GM10248 (cell line): Measurements from ENCODE around the gene GPR137B.
"Not testable (repeated sequence)": the region's sequence is repeated elsewhere in the genome, so short reads cannot be mapped to it uniquely, and the experiment has no call there.

Experiments
- CTCF ChIA-PET: fragments of 300-600 bp; sonication (Branson Sonifier 250); formaldehyde crosslinking; extraction: SDS; loops from one replicate; lab custom pipeline; 2021; ENCODE audit warnings: antibody characterized with exemption; lab: Yijun Ruan, JAX
- POLR2A ChIA-PET: fragments of 350-650 bp; sonication (Branson Sonifier 250); formaldehyde crosslinking; extraction: SDS; loops from one replicate; lab custom pipeline; 2020; ENCODE audit warnings: antibody characterized with exemption; lab: Yijun Ruan, JAX
- DNase-seq: peaks from one replicate; pipeline ENCODE4 v3.0.0; 2012; ENCODE audit errors: extremely low spot score
- CTCF ChIP-seq: IDR thresholded peaks from 2 replicates; pipeline ENCODE4 v1.5.1; 2012; ENCODE audit warnings: mild to moderate bottlenecking, low read depth; ENCODE audit errors: extremely low read depth, missing control alignments, control extremely low read depth

Gene GPR137B

GRCh38 chr1:236155841-236156503, 13.6 kb downstream of the GPR137B start:
- POLR2A ChIA-PET = interaction anchor here (0.8 to 1.4 kb wide), 4 partner anchors 9 to 126 kb away, joined by 3 to 9 read pairs (median 4); partner anchors contain the start of gene ERO1B
- CTCF ChIA-PET = interaction anchor here (1.1 to 3.7 kb wide), 6 partner anchors 8 to 47 kb away, joined by 4 to 15 read pairs (median 4); partner anchors contain the start of gene GPR137B
- DNase-seq = no peak
- no peak for TF ChIP-seq CTCF

- CTCF ChIA-PET = interaction anchor here (0.9 to 3.7 kb wide), 6 partner anchors 9 to 48 kb away, joined by 3 to 15 read pairs (median 4); partner anchors contain the start of gene GPR137B
- POLR2A ChIA-PET = interaction anchor here (0.5 to 1.4 kb wide), 5 partner anchors 10 to 125 kb away, joined by 3 to 9 read pairs (median 3); partner anchors contain the start of genes ERO1B and GPR137B
- peak; percentile 89 for DNase-seq
- TF ChIP-seq CTCF = no peak
These were observed 14.3 kb downstream of the GPR137B start for GRCh38 chr1:236156512-236157208.

GRCh38 chr1:236158072-236158471, 15.7 kb downstream of the GPR137B start:
- DNase-seq, POLR2A ChIA-PET: not testable (repeated sequence)
- CTCF ChIA-PET = interaction anchor here (1.9 to 2.2 kb wide), 2 partner anchors 9 to 145 kb away, joined by 4 to 6 read pairs; no protein-coding TSS in a partner anchor
- TF ChIP-seq CTCF = peak; percentile 27

- DNase-seq = no peak
- no peak for TF ChIP-seq CTCF
- POLR2A ChIA-PET = interaction anchor here (0.6 to 1.9 kb wide), 2 partner anchors 80 to 123 kb away, joined by 3 to 6 read pairs; partner anchors contain the start of gene ERO1B
- CTCF ChIA-PET = interaction anchor here (1.9 to 2.2 kb wide), 2 partner anchors 10 to 145 kb away, joined by 4 to 6 read pairs; no protein-coding TSS in a partner anchor
These were observed 16.4 kb downstream of the GPR137B start for GRCh38 chr1:236158719-236159118.

- CTCF ChIA-PET = interaction anchor here (0.8 to 2.2 kb wide), 6 partner anchors 11 to 144 kb away, joined by 3 to 6 read pairs (median 3); no protein-coding TSS in a partner anchor
These were observed 17.6 kb downstream of the GPR137B start for GRCh38 chr1:236159704-236160539.

More at GRCh38 chr1:236159704-236160539, 17.6 kb downstream of the GPR137B start:
- POLR2A ChIA-PET = interaction anchor here (1.9 kb wide), 1 partner anchor 121 kb away, joined by 6 read pairs; the partner anchor contains the start of gene ERO1B
- DNase-seq = peak; percentile 85
- no peak for TF ChIP-seq CTCF
